Nephron (organoid): ENCODE measurements around the gene CASQ2.

Experiments
- H3K27ac Mint-ChIP-seq, 3 experiments: 2 replicates each; pipeline ENCODE4 v1.8.0; 2020; ENCODE audit warnings: mixed read lengths in 3 of 3, mild to moderate bottlenecking in 2 of 3, moderate library complexity in 1 of 3
- H3K27me3 Mint-ChIP-seq: 2 replicates; pipeline ENCODE4 v1.8.0; 2021; ENCODE audit warnings: low read depth, mild to moderate bottlenecking, moderate library complexity, mixed read lengths
- H3K36me3 Mint-ChIP-seq: 2 replicates; pipeline ENCODE4 v1.8.0; 2020; ENCODE audit warnings: low read depth, mixed read lengths
- H3K4me1 Mint-ChIP-seq: 2 replicates; pipeline ENCODE4 v1.8.0; 2020; ENCODE audit warnings: mixed read lengths
- H3K4me3 Mint-ChIP-seq, 3 experiments: 2 replicates each; pipeline ENCODE4 v1.8.0; 2020; ENCODE audit warnings: mild to moderate bottlenecking in 3 of 3, mixed read lengths in 3 of 3, moderate library complexity in 2 of 3
- H3K9me3 Mint-ChIP-seq: 2 replicates; pipeline ENCODE4 v1.8.0; 2020; ENCODE audit warnings: mixed read lengths
- CTCF ChIP-seq, 3 experiments: fragments of 200-600 bp; sonication (generic); IDR thresholded peaks; one replicate each; pipeline ENCODE4 v1.5.0; 2021; ENCODE audit warnings: antibody characterized with exemption in 3 of 3; ENCODE audit not compliant: unreplicated experiment in 3 of 3

The CASQ2 gene

GRCh38 chr1:115706587-115707425 is 61.7 kb downstream of the CASQ2 start:
- H3K4me3 Mint-ChIP-seq: no peak overlapping the region
- no peaks in the 10 kb centered on the region for H3K36me3 Mint-ChIP-seq
- peak; percentile 70 to 78 (median 75) for TF ChIP-seq CTCF (IDR thresholded peaks at IDR 0.05; ENCODE audit: unreplicated experiment in 3 of 3)
- H3K27ac Mint-ChIP-seq: peak overlapping the region; percentile 79 to 85 (median 81)
- H3K4me1 Mint-ChIP-seq: peaks cover 43% of the 10 kb centered on the region
- peaks cover 6% of the 10 kb centered on the region for H3K27me3 Mint-ChIP-seq
- no peaks in the 10 kb centered on the region for H3K9me3 Mint-ChIP-seq

- Mint-ChIP-seq H3K4me1 (peaks cover 43% of the 10 kb centered on the region), H3K27me3 (peaks cover 11% of the 10 kb centered on the region), H3K4me3 (no peak overlapping the region), H3K36me3 (no peaks in the 10 kb centered on the region), H3K27ac (peak overlapping the region; percentile 67 to 86 (median 79)), H3K9me3 (no peaks in the 10 kb centered on the region)
- TF ChIP-seq CTCF (IDR thresholded peaks at IDR 0.05; ENCODE audit: unreplicated experiment in 3 of 3): no peak
Measured at GRCh38 chr1:115705963-115706362, 62.6 kb downstream of the CASQ2 start.

- Mint-ChIP-seq H3K27ac (peak overlapping the region; percentile 67 to 86 (median 79)), H3K9me3 (no peaks in the 10 kb centered on the region), H3K4me1 (peaks cover 43% of the 10 kb centered on the region), H3K4me3 (no peak overlapping the region), H3K36me3 (no peaks in the 10 kb centered on the region), H3K27me3 (peaks cover 12% of the 10 kb centered on the region)
- no peak for TF ChIP-seq CTCF (IDR thresholded peaks at IDR 0.05; ENCODE audit: unreplicated experiment in 3 of 3)
Measured at GRCh38 chr1:115705085-115705951, 63.2 kb downstream of the CASQ2 start.

- Mint-ChIP-seq H3K9me3 (no peaks in the 10 kb centered on the region), H3K4me1 (peaks cover 31% of the 10 kb centered on the region), H3K36me3 (no peaks in the 10 kb centered on the region), H3K4me3 (no peak overlapping the region), H3K27ac (peak overlapping the region in 2 of 3 experiments; percentile 36 to 47), H3K27me3 (peaks cover 9% of the 10 kb centered on the region)
- TF ChIP-seq CTCF (IDR thresholded peaks at IDR 0.05; ENCODE audit: unreplicated experiment in 3 of 3): no peak
Measured at GRCh38 chr1:115702959-115703358, 65.6 kb downstream of the CASQ2 start.

GRCh38 chr1:115701090-115701489 is 67.4 kb downstream of the CASQ2 start:
- no peak overlapping the region for H3K27ac Mint-ChIP-seq
- TF ChIP-seq CTCF (IDR thresholded peaks at IDR 0.05; ENCODE audit: unreplicated experiment in 3 of 3): no peak
- H3K9me3 Mint-ChIP-seq: no peaks in the 10 kb centered on the region
- peaks cover 9% of the 10 kb centered on the region for H3K27me3 Mint-ChIP-seq
- no peaks in the 10 kb centered on the region for H3K36me3 Mint-ChIP-seq
- H3K4me1 Mint-ChIP-seq: peaks cover 24% of the 10 kb centered on the region
- no peak overlapping the region for H3K4me3 Mint-ChIP-seq
